Activated naive CD4-positive, alpha-beta T cell treated with Interleukin-2 at 50 U/mL for 16 hours (primary cell): ENCODE data around the gene PPP1CB.
A peak's percentile ranks its signal among the peaks of the same experiment; 100 is the strongest.

Experiments
- DNase-seq: peaks from one replicate; pipeline ENCODE4 v3.0.0-alpha.2; 2020

Gene PPP1CB

DNA sequence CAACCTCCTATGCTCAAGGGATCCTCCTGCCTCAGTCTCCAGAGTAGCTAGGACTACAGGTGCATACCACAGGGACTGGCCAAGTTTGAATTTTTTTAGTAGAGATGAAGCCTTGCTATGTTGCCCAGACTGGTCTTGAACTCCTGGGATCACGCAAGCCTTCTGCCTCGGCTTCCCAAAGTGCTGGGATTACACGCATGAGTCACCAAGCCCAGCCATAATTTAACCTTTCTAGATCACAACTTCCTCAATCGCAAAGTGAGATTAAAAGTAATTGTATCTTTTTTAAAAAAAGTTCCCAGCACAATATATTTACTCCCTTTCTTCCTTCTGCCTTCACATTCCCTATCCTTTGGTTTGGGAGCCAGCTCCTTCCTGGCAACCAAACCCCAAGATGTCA lies 5.8 kb upstream of the PPP1CB start:
- DNase-seq, result no peak

DNA sequence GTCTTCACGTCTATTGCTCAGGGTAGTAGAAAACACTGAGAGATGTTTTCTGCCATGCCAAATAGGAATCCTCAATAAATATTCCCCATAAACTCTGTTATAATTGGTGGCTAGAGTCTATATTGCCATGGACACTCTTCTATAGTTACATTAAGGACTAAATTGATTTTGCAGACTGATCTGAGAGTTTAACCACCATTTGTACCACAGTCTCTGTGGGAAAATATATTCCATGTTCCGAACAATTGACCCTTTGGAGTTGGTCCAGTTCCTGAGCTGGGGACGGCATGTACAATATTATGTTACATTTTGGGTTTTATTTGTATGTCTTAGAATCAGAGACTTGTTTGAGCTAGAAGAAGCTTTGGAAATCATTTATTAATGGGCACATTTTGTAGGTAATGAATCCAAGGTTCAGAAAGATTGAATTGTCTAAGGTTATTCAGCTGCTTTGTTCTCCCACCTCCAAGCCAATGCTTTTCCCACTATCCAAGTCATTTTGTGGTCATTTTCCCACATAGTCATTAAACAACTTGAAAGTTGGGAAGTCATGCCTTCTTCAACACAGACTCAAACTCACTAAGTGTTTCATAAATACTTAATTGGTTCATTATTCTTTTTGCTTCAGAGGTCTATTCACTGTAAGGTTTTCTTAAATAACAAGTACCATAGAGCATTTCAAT lies 5.1 kb upstream of the PPP1CB start:
- DNase-seq, result no peak

DNA sequence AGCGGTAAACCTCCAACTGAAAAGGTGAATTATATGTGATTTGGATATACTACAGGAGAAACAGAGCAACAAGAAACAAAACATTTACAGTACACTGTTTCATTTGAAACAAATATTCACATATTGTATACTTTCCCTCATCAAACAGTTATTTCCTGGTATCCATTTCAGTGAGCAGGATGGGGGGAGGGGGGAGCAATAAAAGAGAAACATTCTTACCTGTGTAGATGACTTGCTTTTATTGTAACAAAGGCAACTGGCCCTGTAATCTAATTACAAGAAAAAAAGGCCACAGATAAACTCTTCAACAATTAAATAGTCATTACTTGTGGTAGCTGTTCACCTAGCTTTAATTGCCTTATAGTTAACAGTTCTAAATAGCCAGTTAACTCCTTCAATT lies 3.9 kb upstream of the PPP1CB start:
- DNase-seq, result no peak

DNA sequence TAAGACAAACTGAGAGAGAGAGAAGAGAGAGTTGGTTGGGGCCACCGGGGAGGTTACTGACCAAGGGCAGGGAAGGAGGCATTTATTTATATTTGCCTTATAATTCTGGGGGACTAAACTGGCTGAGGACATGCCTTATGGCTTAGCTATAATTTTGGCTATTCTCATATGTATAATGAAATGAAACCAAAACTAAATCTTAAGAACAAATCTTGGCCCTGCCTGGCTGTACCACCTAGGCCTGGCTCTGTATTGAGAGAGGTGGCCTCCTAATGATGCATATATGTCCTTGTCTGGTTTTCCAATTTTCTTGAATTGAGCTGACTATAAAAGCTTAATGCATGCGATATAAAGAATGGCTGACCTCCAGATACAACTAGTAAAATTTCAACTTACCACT lies 3.5 kb upstream of the PPP1CB start:
- DNase-seq, result no peak

DNA sequence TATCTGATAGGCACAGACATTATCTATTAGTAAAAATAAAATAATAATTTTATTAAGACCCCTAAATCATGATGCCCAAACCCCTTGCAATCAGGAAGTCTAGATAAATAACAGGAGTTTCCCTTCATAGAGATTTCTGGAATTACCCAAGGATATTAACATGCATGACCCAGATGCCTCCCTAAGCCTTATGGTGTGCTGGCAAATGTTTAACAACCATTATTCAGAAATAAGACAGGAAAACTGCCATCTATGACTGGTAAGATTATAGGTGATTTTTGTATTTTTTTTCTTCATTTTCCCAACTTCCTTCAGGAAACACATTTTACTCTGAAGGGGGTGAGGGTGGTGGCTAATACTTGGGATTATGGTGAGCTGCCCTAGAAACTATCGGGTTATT lies 2.7 kb upstream of the PPP1CB start:
- DNase-seq, result no peak

DNA sequence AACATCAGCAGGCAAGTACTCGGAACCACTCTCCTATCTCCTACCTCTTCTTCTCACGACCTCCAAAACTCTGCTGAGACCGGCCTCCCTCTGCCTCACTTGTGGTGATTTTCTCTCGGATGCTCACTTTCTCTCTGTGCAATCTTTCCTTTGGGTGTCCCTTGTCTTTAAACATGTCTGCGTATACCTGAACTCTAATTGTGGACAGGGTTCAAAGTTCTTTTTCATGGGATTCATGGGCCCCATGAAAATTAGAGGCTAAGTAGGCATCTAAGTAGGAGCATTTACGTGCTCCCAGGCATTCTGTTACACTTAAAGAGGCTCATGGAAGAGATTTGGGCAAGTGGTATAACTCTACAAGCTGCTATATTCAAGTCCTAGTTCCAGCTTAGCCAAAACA lies 2.1 kb upstream of the PPP1CB start:
- DNase-seq, result no peak

DNA sequence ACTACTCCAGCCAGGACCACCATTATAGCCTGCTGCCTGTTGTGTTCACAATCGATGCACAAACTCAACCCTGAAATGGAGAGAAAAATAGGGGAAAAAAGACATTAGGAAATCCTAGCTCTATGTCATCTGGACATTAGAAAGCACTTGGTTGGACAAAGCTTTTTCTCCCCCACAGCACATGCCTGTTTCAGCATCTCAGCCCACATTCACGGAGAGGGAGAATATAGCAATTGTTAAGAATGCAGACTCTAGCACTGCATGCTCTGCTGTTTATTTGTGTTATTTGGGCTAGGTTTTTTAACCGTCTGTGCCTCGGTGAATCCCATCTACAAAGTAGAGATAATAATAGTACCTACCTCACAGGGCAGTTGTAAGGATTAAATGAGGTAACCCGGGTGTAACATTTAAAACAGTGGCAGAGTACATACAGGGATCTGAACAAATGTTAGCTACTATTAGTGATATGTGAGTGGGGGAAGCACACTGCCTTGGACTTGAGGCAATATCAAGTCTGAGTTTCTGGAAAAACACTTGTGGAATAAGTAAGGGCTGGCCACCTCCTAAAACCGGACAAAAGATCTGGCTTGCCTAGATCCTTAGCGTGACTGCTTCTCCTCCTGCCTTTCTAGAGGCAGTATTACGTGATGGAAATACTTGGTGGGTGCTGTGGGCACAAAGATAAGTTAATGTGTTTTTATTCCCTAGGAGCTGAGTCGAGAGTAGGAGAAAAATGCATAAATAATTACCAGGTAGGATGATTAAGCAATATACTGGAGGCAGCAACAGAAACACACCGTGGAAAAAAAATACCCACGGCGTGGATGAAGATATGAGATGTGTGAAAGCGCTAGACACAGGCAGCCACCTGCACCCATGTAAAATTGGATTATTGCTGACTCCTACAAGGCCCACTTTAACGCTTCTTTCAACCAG lies 1.0 kb upstream of the PPP1CB start:
- peak; percentile 35 for DNase-seq

DNA sequence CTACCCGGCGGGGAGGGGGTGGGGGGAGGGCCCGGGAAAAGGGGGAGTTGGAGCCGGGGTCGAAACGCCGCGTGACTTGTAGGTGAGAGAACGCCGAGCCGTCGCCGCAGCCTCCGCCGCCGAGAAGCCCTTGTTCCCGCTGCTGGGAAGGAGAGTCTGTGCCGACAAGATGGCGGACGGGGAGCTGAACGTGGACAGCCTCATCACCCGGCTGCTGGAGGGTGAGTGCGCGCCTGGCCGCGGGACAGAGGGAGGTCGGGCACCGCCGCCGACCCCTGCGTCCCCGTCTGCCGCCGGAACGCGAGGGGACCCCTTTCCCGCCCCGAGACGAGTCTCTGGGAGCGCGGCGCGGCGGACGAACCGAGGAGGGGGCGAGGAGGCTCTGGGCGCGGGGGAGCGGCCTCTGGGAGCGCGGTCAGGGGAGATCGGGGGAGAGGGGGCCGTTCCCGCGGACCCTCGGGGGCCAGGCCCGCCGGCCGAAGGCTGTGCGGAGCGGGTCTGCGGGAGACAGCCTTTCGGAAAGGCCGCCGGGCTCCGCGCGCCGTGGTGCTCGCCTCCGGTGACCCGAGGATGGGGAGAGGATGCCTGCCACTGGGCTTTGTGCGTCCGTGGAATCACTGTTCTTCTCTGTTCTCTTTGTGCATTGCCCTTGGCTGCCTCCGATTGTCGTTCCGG lies 463 bp downstream of the PPP1CB start:
- peak; percentile 35 for DNase-seq

DNA sequence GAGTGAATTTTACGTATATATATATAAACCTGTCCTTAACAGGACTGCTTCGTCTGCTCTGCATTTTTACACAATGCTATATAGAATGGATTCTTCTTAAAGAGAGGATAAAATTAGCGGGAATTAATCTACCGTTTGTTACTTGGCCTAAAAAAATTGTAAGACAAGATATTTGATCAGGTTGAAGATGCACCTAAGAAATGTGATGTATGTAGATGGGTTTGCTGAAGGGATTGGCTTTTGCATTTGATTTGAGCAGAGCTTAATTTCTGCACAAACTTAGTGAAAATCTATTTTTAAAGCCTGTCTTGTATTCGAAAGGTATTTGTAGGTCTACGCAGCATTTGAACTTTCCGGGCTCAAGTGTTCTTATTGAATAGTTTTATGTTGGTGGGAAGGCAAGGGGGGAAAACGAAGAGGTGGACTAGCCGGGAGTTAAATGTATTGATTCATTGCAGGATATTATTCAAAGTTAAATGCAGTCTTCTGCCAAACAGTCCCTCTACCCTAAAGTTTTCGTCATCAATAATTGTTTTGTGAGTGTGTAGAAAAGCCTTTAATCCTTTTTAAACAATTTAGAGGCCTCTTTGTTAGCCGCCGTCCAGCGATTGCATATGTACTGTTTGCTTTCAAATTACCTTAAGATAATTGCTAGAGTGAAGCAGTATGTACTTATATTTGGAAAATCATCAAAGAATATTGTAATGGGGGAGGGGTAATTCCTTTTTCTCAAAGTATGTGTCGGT lies 1.2 kb downstream of the PPP1CB start:
- no peak for DNase-seq

DNA sequence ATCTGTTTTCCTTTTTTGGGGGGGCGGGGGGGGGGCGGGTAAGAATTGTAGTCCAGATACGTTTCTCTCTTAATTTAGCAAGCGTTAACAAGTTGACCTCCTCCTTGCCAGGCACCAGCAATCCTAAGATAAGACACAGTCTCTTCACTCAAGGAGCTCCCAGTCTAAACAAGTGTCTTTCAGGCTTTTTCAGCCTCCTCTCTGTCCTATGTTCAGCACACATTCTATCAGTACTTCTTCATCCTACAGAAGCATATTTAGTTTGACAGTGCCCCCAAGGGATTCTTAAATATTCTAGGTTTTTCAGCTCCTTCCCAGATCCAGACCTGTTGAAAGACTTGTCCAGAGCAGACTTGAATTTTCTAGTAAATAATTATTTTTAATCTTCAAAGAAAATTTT lies 2.7 kb downstream of the PPP1CB start:
- no peak for DNase-seq

DNA sequence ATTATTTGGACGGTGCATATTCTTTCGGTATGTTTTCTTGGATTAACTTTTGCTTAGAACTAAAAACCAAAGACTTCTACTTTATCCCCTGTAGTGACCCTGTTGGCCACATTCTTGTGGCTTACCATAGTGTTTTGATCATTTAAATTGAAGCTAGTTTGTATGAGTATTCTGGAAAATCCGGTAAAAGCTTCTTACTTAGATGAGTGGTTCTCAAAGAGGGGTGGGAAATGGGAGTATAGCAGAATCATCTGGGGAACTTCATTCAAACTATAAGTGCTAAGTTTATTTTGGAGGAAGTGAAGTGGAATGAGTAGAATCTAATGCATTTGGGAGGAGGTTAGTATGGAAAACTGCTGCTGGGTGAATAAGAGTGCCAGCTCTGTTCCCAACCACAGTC lies 3.8 kb downstream of the PPP1CB start:
- no peak for DNase-seq

DNA sequence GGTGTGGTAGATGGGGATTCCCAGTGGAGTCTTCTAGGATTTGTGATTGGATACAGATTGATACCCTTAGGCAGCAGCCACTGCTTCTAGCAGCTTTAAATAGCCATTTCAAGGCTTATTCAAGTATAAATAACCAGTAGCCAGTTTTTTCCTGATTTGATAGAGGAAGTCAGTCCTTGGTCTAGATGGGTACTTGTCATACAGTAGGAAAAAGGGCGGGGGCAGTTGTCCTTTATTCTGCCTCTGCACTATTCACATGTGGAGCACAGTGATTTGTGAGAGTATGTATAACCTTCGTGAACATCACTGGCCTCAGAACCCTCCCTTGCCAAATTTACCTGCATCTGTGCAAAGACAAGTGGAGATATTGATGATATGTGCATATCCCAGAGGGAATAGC lies 6.8 kb downstream of the PPP1CB start:
- no peak for DNase-seq

DNA sequence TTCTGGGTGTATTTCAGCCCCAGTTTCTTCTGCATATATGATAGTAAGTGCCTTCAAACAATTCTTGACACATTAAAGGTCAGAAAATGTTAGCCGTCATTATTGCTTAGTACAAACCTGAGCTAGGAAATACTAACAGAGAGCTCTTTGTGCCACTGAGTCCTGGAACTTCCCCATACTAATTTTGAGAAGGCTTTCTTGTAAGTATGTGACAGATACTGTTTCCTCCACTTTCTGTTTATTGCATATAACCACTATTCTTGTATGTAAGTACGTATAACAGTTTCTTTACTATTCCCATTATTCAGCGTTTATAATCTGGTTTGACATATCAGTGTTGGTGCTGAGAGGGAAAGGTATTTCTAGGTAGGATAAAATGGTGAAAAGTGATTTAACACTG lies 9.8 kb downstream of the PPP1CB start:
- DNase-seq, result no peak

DNA sequence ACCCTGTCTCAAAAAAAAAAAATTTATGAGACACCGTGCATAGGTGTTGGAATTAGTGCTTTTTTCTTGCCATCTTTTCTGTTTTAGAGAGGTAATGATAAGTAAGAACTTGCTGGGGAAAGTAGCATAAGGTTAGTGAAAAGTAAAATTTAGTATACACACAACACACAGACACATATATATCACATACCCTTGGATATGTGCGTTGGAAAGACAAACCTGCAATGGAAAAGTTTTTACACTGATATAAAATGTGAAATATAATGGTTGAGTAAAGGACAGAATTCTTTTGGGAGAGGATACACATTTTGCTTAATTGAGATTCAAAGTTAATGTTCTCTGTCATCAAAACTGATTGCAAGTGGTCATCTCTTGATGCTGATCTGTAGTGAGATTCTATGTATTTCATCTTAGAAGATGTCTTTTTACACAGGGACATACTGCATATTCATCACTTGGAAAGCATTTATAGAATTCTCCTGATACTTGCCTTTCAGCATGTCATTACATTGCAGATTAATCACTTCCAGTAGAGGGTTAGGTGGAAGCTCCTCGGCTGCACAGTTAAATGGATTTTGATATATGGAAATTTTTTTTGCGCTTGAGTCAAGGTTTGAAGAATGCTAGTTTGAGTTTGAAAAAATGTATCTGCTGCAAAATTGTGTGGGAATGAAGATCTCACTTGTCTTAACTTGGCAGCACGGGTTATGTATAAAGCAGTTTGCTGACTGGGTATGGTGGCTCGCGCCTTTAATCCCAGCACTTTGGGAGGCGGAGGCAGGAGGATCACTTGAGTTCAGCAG lies 13.5 kb downstream of the PPP1CB start:
- no peak for DNase-seq

DNA sequence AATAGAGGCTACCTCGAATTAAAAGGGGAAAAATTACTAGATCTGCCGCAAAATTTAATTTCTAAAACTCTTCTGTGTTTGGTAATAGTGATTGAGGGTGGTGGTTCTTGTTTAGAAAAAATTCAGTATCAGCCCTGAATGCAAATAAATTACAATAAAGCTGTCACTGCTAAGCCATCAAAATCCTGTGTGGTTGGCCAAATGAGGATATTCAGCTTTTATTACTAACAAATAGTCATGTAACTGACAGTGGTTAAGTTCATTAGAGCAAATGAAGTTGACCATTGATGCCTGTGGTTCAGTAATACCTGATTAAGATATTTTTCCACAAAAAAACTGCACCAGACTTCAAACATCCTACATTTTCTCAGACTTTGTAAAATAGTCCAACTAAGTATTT lies 14.4 kb downstream of the PPP1CB start:
- DNase-seq, result no peak

DNA sequence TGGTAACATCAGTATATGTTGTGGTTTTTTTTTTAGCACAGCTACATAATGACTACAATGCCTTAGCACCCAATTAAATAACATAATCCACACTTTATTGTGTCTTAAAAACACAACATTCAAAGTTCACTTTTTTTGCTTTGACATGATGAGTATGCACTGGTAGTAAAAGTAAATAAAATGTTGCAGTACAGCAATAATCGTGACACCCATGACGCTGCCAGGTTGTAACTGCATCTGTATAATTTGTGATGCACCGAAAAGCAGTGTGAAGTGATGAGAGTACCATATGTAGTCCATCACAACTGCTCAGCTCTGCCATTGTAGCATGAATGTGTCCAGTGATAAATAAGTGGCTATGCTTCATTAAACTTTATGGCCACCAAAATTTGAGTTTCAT lies 15.7 kb downstream of the PPP1CB start:
- DNase-seq, result no peak

DNA sequence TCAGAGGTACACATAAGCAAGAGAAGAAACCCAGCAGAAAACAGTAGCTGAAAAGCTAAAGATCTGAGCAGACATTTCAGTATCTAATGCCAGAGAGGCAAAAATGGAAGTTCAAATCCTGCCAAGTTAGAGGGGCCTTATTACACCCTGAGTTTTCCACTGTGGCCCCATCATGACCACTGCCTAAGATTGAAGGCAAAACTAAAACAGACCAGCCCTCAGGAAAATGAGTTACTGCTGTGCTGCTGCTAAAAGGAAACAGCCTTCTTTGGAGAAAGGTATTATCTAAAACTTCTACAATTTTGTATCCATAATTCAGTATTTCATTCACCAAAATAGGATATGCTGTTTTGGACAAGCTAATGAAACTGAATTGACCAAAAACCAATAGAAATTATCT lies 16.8 kb downstream of the PPP1CB start:
- no peak for DNase-seq

DNA sequence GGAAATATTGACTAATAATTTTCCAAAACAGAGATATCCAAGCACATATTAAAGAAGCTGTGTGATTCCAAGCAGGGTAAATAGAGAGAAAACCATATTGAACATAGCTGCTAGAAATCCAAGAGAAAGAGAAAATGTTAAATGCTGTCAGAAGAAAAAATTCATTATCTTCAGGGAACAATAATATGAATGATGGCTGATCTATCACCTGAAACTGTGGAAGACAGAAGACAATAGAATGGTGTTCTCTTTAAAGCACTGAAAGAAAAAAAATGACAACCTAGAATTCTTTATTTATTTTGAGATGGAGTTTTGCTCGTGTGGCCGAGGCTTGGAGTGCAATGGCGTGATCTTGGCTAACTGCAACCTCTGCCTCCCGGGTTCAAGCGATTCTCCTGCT lies 17.3 kb downstream of the PPP1CB start:
- DNase-seq, result no peak

DNA sequence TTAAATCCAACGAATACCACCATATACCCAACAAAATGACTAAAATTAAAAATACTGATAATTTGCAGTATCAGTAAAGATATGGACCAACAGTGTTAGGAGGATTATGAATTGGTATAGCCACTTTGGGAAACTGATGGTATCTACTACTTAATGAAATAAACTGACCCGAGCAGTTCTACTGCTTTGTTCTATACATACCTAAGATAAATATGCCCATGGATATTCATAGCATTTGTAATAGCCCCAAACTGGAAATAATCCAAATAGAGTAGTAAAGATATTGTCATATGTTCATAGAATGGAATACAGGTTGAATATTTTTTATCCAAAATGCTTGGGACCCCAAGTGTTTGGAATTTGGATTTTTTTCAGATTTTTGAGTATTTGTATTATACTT lies 20.7 kb downstream of the PPP1CB start:
- DNase-seq, result no peak

DNA sequence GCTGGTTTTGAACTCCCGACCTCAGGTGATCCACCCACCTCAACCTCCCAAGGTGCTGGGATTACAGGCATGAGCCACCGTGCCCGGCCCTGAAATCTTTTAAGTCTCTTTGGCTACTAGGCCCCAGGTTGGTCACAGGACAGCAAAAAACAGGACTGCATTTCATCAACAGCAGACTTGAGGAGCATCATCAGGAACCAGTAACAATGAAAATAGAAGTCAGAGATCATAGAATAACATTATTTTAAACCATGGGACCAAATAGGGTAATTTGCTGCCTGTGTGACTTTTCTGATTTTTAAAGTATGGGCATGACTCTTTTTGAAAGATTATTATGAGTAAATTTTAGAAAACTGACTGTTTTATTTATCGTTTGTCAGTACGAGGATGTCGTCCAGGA lies 24.8 kb downstream of the PPP1CB start:
- DNase-seq, result no peak

DNA sequence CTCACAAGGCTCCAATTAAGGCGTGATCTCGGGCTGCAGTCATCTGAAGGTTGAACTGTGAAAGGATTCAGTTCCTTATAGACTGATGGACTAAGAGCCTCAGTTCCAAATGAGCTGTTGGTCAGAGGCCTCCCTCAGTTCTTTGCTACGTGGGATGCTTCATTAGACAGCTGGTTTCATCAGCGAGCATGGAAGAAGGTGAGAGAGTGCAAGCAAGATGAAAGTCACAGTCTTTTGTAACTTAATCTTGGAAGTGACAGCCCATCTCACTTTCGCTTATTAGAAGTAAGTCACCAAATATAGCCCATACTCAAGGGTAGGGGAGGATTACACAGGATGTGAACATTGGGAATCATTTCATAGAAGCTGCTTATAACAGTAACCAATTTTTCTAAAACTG lies 26.8 kb downstream of the PPP1CB start:
- no peak for DNase-seq

DNA sequence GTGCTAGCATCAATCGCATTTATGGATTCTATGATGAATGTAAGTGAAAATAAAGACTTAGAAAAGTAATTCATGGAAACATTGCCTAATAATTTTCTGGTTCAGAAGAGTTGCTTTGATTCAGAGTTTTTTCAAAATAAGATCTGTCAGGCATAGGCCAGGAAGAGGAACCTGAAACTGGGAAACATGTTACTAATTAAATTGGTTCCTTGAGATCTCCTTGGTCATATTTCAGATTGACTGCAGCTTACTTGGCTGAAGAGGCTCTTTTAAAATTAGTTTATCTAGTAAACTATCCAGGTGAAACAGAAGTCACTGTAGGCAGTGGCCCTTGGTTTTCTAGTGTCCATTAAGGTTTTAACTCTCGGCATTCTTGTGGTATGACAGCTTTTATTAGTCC lies 27.4 kb downstream of the PPP1CB start:
- no peak for DNase-seq
